Neural progenitor cell (in vitro differentiated cells): Measurements from ENCODE around the gene ASB9.

Experiments used
- CTCF ChIP-seq: fragments of 200-600 bp; sonication (generic); IDR thresholded peaks from 2 replicates; pipeline ENCODE4 v1.5.1; 2017; ENCODE audit warnings: antibody characterized with exemption, mild to moderate bottlenecking
- EZH2 ChIP-seq: fragments of 200-600 bp; sonication (generic); IDR thresholded peaks from 2 replicates; pipeline ENCODE4 v1.6.1; 2017; ENCODE audit warnings: antibody characterized with exemption, mild to moderate bottlenecking, moderate library complexity
- EZH2phosphoT487 ChIP-seq: fragments of 200-600 bp; sonication (generic); IDR thresholded peaks from 2 replicates; pipeline ENCODE4 v1.6.1; 2017; ENCODE audit warnings: antibody characterized with exemption

- TF ChIP-seq CTCF (peak; percentile 68), EZH2 (no peak), EZH2phosphoT487 (no peak)
These were observed 30.3 kb upstream of the ASB9 start for GRCh38 chrX:15299941-15300851.
